Sigmoid colon (tissue), 7 donors: ENCODE data around the gene STEAP1. TPM values are rescaled to one million over a fixed set of nuclear protein-coding genes. Genes with fewer than 3 reads are reported as not detected.
"Not testable (repeated sequence)": the region's sequence is repeated elsewhere in the genome, so short reads cannot be mapped to it uniquely, and the experiment has no call there.

Source experiments
- DNase-seq: peaks from one replicate; pipeline ENCODE4 v3.0.0-alpha.2; 2019
- H3K27ac ChIP-seq, 4 donors: fragments of 200-600 bp; sonication (generic); one replicate each; pipeline ENCODE4 v1.5.1; 2016 to 2019; ENCODE audit warnings: mild to moderate bottlenecking in 1 of 4
- H3K27me3 ChIP-seq, 3 donors: fragments of 200-600 bp; sonication (generic); one replicate each; pipeline ENCODE4 v1.5.1; 2019; ENCODE audit warnings: mild to moderate bottlenecking in 1 of 3
- H3K36me3 ChIP-seq, 4 donors: fragments of 200-600 bp; sonication (generic); one replicate each; pipeline ENCODE4 v1.5.1; 2016 to 2019
- H3K4me1 ChIP-seq, 4 donors: fragments of 200-600 bp; sonication (generic); one replicate each; pipeline ENCODE4 v1.5.1; 2017 to 2019
- H3K4me3 ChIP-seq, 4 donors: fragments of 200-600 bp; sonication (generic); one replicate each; pipeline ENCODE4 v1.5.1; 2017 to 2019; ENCODE audit warnings: mild to moderate bottlenecking in 2 of 4, moderate library complexity in 1 of 4
- H3K9me3 ChIP-seq, 4 donors: fragments of 200-600 bp in 3 of 4; sonication (generic) in 3 of 4; one replicate each; pipeline versions ENCODE4 v1.5.1 to v1.6.1; 2013 to 2019
- EP300 ChIP-seq, 4 donors: sonication (generic); formaldehyde crosslinking; IDR thresholded peaks; one replicate each; pipeline ENCODE4 v1.6.1; 2017; ENCODE audit warnings: antibody characterized with exemption in 4 of 4
- POLR2A ChIP-seq, 2 donors: fragments of 450-650 bp; IDR thresholded peaks; one replicate each; pipeline ENCODE4 v1.6.1; 2016; ENCODE audit warnings: antibody characterized with exemption in 2 of 2, mild to moderate bottlenecking in 2 of 2, moderate library complexity in 2 of 2
- POLR2AphosphoS5 ChIP-seq, 4 donors: sonication (generic); formaldehyde crosslinking; IDR thresholded peaks; one replicate each; pipeline ENCODE4 v1.6.1; 2017; ENCODE audit warnings: antibody characterized with exemption in 4 of 4
- WGBS, 2 donors: extraction: QIAGEN DNeasy Blood & Tissue Kit; methylation state at CpG; one replicate each; pipeline ENCODE4 v1.1.7; 2013; 5-methylcytosine and 5-hydroxymethylcytosine counted together
- intact Hi-C: fragments of 100-400 bp; cut with DNase I; formaldehyde crosslinking; loops from one replicate; pipeline ENCODE4 v1.15.1; 2023
- polyA plus RNA-seq, 3 donors: library from polyadenylated mRNA; stranded (reverse); fragments of 200-250 nt; gene quantifications; one replicate each; pipeline ENCODE4 v1.2.3, GENCODE V29; 2013
- total RNA-seq, 4 donors: library from RNA; depleted of rRNA; stranded (reverse); fragments of >200 nt; gene quantifications; one replicate each; pipeline ENCODE4 v1.1.0, GENCODE V29; 2016
- TF ChIP-seq, protein P1 (sequence below), 4 experiments: fragments of 450-650 bp in 3 of 4; fragments of 200-600 bp in 1 of 4; IDR thresholded peaks; one replicate each; pipeline ENCODE4 v1.5.1; 2016 to 2019; ENCODE audit warnings: antibody characterized with exemption in 4 of 4, mild to moderate bottlenecking in 3 of 4, moderate library complexity in 2 of 4
- donor health status: healthy with polysubstance abuse.
- donor health status: Bipolar disorder and iron deficiency.
- donor health status: healthy.

Gene STEAP1
- total RNA-seq (10 to 100 TPM; 13.2 to 15.2 (median 14.6) TPM), polyA plus RNA-seq (10 to 100 TPM in 1 of 3 donors, 1 to 10 TPM in 2; 6.2 to 15.6 (median 9.0) TPM)

DNA sequence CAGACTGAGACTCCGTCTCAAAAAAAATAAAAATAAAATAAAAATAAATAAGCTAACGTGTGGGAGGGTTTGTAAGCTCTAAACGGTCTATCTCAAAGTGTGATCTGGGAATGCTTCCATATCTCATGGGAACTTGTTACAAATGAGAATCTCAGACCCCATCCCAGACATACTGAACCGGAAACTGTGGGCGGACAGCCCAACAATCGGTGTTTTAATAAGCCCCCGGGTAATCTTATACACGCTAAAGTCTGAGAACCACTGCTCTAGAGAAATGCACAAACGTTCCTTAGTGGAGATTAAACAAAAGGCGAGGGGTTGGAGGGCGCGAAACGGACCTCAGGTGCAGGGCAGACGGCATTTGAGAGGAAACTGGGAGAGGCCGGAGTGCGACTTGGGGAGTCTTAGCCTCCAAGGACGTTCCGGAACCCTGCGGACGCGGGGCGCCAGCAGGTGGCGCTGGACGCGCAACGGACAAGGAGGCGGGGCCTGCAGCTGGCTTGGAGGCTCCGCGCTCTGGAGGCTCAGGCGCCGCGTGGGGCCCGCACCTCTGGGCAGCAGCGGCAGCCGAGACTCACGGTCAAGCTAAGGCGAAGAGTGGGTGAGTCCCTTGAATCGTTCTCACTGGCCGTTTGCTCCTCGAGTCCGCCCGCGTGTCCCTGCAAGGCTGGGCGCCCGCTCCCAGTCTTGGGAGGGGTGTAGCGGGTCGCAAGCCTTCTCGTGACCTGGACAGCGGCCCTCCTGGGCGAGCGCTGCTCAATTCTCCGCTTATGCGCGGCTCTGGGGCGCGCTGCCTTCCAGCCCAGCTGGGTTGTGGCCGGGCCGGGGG is at the start of gene STEAP1:
STEAP1 (plus strand) TSS at position 527 of the 829 bp plus-strand sequence. CDS start 5,320 bp downstream, outside the sequence.
- H3K4me3 ChIP-seq, result peak within 1 kb of the TSS; percentile 39 to 59 (median 52)
- peak; percentile 95 for DNase-seq
- TF ChIP-seq, protein P1, sequence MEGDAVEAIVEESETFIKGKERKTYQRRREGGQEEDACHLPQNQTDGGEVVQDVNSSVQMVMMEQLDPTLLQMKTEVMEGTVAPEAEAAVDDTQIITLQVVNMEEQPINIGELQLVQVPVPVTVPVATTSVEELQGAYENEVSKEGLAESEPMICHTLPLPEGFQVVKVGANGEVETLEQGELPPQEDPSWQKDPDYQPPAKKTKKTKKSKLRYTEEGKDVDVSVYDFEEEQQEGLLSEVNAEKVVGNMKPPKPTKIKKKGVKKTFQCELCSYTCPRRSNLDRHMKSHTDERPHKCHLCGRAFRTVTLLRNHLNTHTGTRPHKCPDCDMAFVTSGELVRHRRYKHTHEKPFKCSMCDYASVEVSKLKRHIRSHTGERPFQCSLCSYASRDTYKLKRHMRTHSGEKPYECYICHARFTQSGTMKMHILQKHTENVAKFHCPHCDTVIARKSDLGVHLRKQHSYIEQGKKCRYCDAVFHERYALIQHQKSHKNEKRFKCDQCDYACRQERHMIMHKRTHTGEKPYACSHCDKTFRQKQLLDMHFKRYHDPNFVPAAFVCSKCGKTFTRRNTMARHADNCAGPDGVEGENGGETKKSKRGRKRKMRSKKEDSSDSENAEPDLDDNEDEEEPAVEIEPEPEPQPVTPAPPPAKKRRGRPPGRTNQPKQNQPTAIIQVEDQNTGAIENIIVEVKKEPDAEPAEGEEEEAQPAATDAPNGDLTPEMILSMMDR (IDR thresholded peaks at IDR 0.05), result peak; percentile 67 to 87 (median 74)
- peak; percentile 21 to 53 (median 40) for TF ChIP-seq POLR2AphosphoS5 (IDR thresholded peaks at IDR 0.05)
- 6 to 7% methylated on average over 58 of the region's 58 CpGs for WGBS, 2 donors
- H3K36me3 ChIP-seq, H3K4me1 ChIP-seq, H3K9me3 ChIP-seq, H3K27me3 ChIP-seq: not testable (repeated sequence)
- intact Hi-C loops, result loop anchor here (1.0 to 5.0 kb wide), 4 partner anchors 57 to 273 kb away; partner anchors contain the start of gene STEAP2
- H3K27ac ChIP-seq, result peak within 1 kb of the TSS; percentile 72 to 78 (median 74)

DNA sequence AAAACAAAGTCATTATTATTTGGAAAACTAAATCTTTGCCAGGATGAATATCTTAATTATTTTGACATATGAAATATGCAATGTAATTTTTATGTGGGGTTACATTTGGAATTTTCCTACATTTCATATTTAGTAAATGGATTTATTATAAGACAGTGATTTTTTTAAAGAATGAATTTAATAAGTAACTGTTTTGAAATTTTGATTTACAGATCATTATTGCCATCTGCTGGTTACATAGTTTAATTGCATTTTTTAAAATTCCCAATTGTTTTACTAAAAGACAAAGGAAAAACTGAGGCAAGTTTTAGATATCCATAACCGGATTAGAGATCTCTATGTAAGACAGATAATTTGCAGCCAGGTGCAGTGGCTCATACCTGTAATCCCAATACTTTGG is 39.3 kb upstream of the STEAP1 start:
- TF ChIP-seq, protein P1 (IDR thresholded peaks at IDR 0.05), result peak in 1 of 4 experiments; percentile 15
- intact Hi-C loops, result not testable (repeated sequence)
- no CpG with 5 or more reads among the region's 1 CpG for WGBS, 2 donors

DNA sequence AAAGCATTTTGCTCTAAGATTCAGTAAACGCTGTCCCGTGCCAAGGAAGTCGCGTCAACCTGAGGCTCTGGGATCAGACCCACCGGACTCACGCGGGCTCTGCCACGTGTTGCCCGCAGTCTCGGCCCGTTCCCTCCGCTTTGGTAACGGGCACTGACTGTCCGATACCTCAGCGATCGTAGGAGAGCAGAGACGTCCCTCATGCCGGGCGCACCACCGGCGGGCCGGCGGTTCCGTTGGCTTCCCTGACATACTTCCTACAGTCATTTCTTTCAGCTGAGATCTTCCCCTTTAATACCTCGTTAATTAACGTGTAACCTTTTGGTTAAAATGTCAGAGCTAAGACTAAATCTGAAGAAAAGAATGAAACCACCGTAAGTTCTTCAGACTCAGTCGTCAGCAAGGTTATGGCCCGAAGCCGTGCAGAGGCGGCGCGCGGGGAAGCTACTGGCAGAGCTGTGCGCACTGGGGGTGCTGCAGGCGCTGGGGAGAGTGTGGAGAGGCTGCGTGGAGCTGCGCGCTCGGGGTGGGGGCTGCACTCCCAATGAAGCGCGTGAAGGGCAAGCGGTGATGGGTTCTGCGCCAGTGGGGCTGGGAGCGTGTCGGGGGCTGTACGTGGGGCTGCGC is 35.6 kb upstream of the STEAP1 start:
- peak overlapping the region; percentile 27 to 51 (median 47) for H3K4me3 ChIP-seq
- H3K4me1 ChIP-seq, result peaks cover 0 to 14% (median 8%) of the 10 kb centered on the region in 4 donors
- DNase-seq, H3K36me3 ChIP-seq, H3K27ac ChIP-seq, H3K9me3 ChIP-seq, intact Hi-C loops: not testable (repeated sequence)
- peaks cover 0 to 11% (median 0%) of the 10 kb centered on the region in 3 donors for H3K27me3 ChIP-seq
- 3% methylated on average over 48 of the region's 48 CpGs for WGBS, 2 donors

More for the DNA sequence above, 39.3 kb upstream of the STEAP1 start:
- not testable (repeated sequence) for H3K27ac ChIP-seq, H3K9me3 ChIP-seq, H3K36me3 ChIP-seq, DNase-seq, H3K4me3 ChIP-seq
- Histone ChIP-seq H3K27me3 (peaks cover 0 to 11% (median 0%) of the 10 kb centered on the region in 3 donors), H3K4me1 (peaks cover 0 to 14% (median 8%) of the 10 kb centered on the region in 4 donors)

DNA sequence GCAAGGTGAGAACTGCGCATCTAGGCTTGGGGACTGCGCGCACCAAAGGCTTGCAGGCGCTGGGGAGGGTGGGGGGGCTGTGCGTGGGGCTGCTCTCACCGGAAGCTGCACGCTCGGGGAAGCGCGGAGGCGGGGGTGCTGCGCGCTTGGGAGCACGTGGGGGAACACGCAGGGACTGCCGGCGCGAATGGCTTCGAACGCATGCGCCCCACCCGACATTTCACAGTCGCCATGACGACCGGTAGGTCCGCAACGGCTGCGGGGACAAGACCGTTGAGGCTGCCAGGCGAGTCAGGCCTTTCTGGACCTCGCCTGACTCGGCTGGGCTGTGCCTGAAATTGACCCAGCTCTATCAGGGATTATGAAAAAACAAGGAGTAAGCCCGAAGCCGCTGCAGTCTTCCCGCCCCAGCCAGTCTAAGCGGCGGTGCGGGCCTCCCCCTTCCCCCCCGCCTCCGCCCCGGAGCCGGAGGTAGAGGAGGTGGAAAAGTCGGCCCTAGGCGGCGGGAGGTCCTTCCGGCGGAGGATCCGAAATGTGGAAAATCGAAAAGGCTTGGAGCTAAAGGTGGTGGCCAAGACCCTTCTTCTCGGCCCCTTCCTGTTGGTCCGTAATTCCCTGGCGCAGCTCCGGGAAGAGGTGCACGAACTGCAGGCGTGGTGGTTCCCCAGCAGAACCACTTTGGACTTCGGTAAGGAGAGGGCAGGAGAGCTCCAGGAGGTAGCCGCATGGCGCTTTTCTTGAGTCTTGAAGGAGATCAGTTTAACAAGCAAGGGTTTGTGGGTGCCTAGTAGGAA is 34.9 kb upstream of the STEAP1 start:
- TF ChIP-seq EP300 (IDR thresholded peaks at IDR 0.05) (no peak), POLR2AphosphoS5 (IDR thresholded peaks at IDR 0.05) (no peak), POLR2A (IDR thresholded peaks at IDR 0.05) (no peak)
- TF ChIP-seq, protein P1 (IDR thresholded peaks at IDR 0.05), result no peak
- no peak overlapping the region for H3K27ac ChIP-seq
- peak; percentile 68 for DNase-seq

DNA sequence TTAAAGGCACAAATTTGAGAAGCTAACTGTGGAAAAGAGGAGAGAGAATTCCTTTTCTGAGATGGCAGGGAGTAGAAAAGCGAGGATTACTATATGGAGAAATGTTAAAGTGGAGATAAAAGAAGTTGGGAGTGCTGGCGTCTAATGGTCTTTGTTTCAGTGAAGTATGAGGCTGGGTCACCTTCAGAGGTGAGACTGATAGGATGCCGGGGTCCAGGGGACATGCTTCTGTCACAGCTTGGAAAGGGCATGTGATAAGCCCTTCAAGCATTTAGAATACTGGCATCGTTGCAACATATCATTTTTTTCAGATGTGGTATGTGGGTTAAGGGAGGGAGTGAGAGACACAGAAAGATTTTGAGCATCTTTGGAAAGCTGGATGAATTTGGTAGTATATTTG is 34.1 kb upstream of the STEAP1 start:
- Histone ChIP-seq H3K27me3 (peaks cover 0 to 11% (median 0%) of the 10 kb centered on the region in 3 donors), H3K4me1 (peaks cover 0 to 14% (median 8%) of the 10 kb centered on the region in 4 donors)
- H3K9me3 ChIP-seq, H3K36me3 ChIP-seq, DNase-seq, H3K4me3 ChIP-seq, intact Hi-C loops, H3K27ac ChIP-seq: not testable (repeated sequence)
- WGBS, 2 donors, result 55 to 70% methylated on average over 4 of the region's 4 CpGs

More for the DNA sequence above, 34.9 kb upstream of the STEAP1 start:
- intact Hi-C loops, result no loop called here
- H3K36me3 ChIP-seq, result no peaks in the 10 kb centered on the region
- peaks cover 0 to 11% (median 0%) of the 10 kb centered on the region in 3 donors for H3K27me3 ChIP-seq
- H3K4me3 ChIP-seq, result peak overlapping the region; percentile 27 to 51 (median 47)
- H3K9me3 ChIP-seq, result no peaks in the 10 kb centered on the region
- H3K4me1 ChIP-seq, result peaks cover 0 to 14% (median 8%) of the 10 kb centered on the region in 4 donors
- 2 to 4% methylated on average over 58 of the region's 58 CpGs for WGBS, 2 donors

DNA sequence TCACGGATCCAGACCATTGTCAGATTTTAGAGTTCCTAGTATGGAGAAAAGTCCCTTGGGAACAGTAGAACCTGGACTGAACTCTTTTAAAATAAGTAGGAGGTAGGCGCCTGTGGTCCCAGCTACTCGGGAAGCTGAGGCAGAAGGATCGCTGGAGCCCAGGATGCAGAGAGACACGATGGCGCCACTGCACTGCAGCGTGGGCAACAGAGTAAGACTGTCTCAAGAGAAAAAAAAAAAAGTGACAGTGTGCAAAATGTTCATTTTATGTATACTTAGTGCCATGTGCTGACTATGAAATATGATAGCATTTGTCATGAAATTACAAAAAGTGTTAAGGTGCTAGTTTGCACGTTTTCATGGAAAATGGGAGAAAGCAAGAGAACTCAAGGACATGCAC is 22.5 kb upstream of the STEAP1 start:
- H3K4me3 ChIP-seq, intact Hi-C loops, H3K27ac ChIP-seq, DNase-seq, H3K9me3 ChIP-seq, H3K27me3 ChIP-seq, H3K36me3 ChIP-seq, H3K4me1 ChIP-seq: not testable (repeated sequence)
- 88 to 93% methylated on average over 8 of the region's 8 CpGs for WGBS, 2 donors

DNA sequence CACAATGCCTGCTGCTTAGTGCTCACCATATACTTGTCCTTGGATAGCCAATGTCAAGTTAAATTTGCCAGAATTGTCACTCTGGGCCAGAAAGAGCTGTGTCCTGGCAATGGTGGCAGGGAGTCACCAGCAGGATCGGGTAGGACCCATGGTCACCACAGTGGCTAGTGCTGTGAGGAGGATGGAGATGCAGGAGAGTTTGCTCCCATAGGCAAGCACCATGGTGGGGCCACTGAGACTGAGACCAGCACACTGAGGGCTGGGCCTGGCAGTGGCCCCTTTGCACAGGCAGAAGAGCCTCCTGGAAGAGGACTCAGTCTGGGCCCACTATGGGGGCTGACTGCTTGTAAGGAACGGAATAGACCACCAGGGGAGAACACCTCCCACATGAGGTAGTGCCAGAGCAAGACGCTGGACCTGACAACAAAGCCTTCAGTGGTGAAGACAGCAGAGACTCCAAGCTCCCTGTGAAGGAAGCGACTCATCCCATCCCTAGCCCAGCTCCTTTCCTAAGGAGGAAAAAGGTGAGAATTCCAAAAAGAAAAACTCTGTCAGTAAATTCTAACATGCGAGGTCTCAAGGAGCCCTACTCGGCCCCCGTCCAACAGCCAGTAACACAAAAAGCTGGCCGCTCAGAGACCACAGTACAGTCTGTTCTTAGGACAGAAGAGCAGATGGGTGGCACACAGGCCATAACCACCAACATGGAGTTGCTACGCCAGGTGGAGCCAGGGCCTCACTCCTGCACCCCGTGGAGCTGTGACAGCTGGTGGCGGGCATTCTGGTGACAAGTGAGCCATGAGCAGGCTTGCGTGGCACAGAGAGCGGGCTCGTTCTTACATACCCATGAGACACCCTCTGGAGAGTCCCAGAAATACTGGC is 6.9 kb upstream of the STEAP1 start:
- H3K4me1 ChIP-seq, intact Hi-C loops, DNase-seq, H3K9me3 ChIP-seq, H3K36me3 ChIP-seq, H3K27ac ChIP-seq, H3K4me3 ChIP-seq, H3K27me3 ChIP-seq: not testable (repeated sequence)
- 86 to 92% methylated on average over 13 to 14 of the region's 14 CpGs for WGBS, 2 donors
